G401 (cell line): ENCODE data around the gene INO80B. TPM values are rescaled to one million over a fixed set of nuclear protein-coding genes. Genes with fewer than 3 reads are reported as not detected.

ENCODE experiments used
- DNase-seq: peaks from one replicate; pipeline ENCODE4 v3.0.0-alpha.2; 2015; ENCODE audit warnings: low spot score
- in situ Hi-C: cut with HindIII; loops from 2 replicates; pipeline ENCODE4 v1.10.0; 2016; ENCODE audit warnings: low sequenced_read_pairs, mixed read lengths
- total RNA-seq: library from RNA; depleted of rRNA; stranded (reverse); fragments of >200 nt; shearing (Covaris generic); gene quantifications from 2 replicates; pipeline ENCODE4 v1.2.3, GENCODE V29; 2014

INO80B gene
- total RNA-seq, 1 experiment from 2014 or later: 7.8 TPM

- in situ Hi-C loops: no loop called here
- DNase-seq: no peak
Measured at GRCh38 chr2:74424139-74424992, 30.5 kb upstream of the INO80B start.

GRCh38 chr2:74424995-74425406, 29.9 kb upstream of the INO80B start:
- in situ Hi-C loops: no loop called here
- no peak for DNase-seq

GRCh38 chr2:74425523-74425922, 29.4 kb upstream of the INO80B start:
- in situ Hi-C loops: no loop called here
- no peak for DNase-seq

- in situ Hi-C loops: no loop called here
- no peak for DNase-seq
Measured at GRCh38 chr2:74426181-74426758, 28.6 kb upstream of the INO80B start.

GRCh38 chr2:74427551-74427950, 27.3 kb upstream of the INO80B start:
- no peak for DNase-seq
- in situ Hi-C loops: no loop called here

GRCh38 chr2:74428675-74429074, 26.2 kb upstream of the INO80B start:
- in situ Hi-C loops: no loop called here
- no peak for DNase-seq

GRCh38 chr2:74429487-74430451, 25.1 kb upstream of the INO80B start:
- no peak for DNase-seq
- in situ Hi-C loops: no loop called here

- DNase-seq: no peak
- in situ Hi-C loops: no loop called here
Measured at GRCh38 chr2:74430502-74430901, 24.4 kb upstream of the INO80B start.

GRCh38 chr2:74436111-74436805, 18.6 kb upstream of the INO80B start:
- in situ Hi-C loops: no loop called here
- DNase-seq: no peak

- DNase-seq: no peak
- in situ Hi-C loops: no loop called here
Measured at GRCh38 chr2:74436848-74437695, 17.8 kb upstream of the INO80B start.

- no peak for DNase-seq
- in situ Hi-C loops: no loop called here
Measured at GRCh38 chr2:74438248-74438647, 16.6 kb upstream of the INO80B start.

GRCh38 chr2:74439373-74439772, 15.5 kb upstream of the INO80B start:
- in situ Hi-C loops: no loop called here
- DNase-seq: no peak

GRCh38 chr2:74439803-74440377, 15.0 kb upstream of the INO80B start:
- DNase-seq: no peak
- in situ Hi-C loops: no loop called here

- in situ Hi-C loops: no loop called here
- peak; percentile 53 for DNase-seq
Measured at GRCh38 chr2:74440378-74441169, 14.3 kb upstream of the INO80B start.

- in situ Hi-C loops: no loop called here
- no peak for DNase-seq
Measured at GRCh38 chr2:74441170-74441689, 13.7 kb upstream of the INO80B start.

- peak; percentile 29 for DNase-seq
Measured at GRCh38 chr2:74441690-74442482, 13.0 kb upstream of the INO80B start, which contains the start of gene RTKN. TSS of gene RTKN (minus strand) at chr2:74441937. CDS start at chr2:74441816, 121 bp downstream.

More at GRCh38 chr2:74441690-74442482, 13.0 kb upstream of the INO80B start, which contains the start of gene RTKN:
- in situ Hi-C loops: no loop called here
